Measurements from ENCODE around the gene RBM27.
"Not testable (repeated sequence)": the region's sequence is repeated elsewhere in the genome, so short reads cannot be mapped to it uniquely, and the experiment has no call there.

RBM27 gene

GRCh38 chr5:146208916-146209522, 5.6 kb downstream of the RBM27 start:
- no peak overlapping the region for H3K27ac ChIP-seq (ENCODE audit: low read depth, low read length)
- no peaks in the 10 kb centered on the region for H3K9me3 ChIP-seq (ENCODE audit: insufficient read depth, low read depth, low read length)
- no peaks in the 10 kb centered on the region for H3K36me3 ChIP-seq (ENCODE audit: insufficient read depth, low read length)
- no peaks in the 10 kb centered on the region for H3K27me3 ChIP-seq (ENCODE audit: insufficient read depth, low read length)
- 80% methylated on average over 1 of the region's 3 CpGs for WGBS
- peaks cover 5% of the 10 kb centered on the region; the same call in 1 of the 2 replicates for H3K4me1 ChIP-seq (ENCODE audit: insufficient read depth, low read length)
- no peak overlapping the region for H3K4me3 ChIP-seq (ENCODE audit: low read length)
- no peak overlapping the region for H3K9ac ChIP-seq (ENCODE audit: low read depth, low read length)

DNA sequence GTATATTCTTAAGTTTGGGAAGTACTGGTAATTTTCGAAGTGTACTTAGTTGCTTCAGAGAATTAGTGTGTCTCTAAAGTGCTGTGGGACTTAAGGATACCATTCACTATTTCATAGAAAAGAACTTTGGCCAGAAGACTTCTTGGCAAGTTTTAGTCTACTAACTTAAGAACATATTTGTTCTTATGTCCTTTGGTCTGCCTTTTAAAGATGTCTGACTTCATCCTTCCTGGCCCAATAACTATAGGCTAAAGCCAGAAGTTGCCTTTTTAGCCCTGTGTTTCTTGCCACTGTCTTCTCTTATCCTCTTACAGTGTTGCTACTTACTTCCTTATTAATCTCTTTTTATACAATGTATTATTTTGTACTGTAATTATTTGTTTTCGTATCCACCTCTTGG, 6.3 kb downstream of the RBM27 start:
- Histone ChIP-seq H3K4me1 (ENCODE audit: insufficient read depth, low read length) (peaks cover 5% of the 10 kb centered on the region; the same call in 1 of the 2 replicates), H3K36me3 (ENCODE audit: insufficient read depth, low read length) (no peaks in the 10 kb centered on the region), H3K27me3 (ENCODE audit: insufficient read depth, low read length) (no peaks in the 10 kb centered on the region), H3K9ac (ENCODE audit: low read depth, low read length) (no peak overlapping the region), H3K4me3 (ENCODE audit: low read length) (no peak overlapping the region), H3K9me3 (ENCODE audit: insufficient read depth, low read depth, low read length) (no peaks in the 10 kb centered on the region), H3K27ac (ENCODE audit: low read depth, low read length) (no peak overlapping the region)
- WGBS, result 100% methylated on average over 1 of the region's 2 CpGs

DNA sequence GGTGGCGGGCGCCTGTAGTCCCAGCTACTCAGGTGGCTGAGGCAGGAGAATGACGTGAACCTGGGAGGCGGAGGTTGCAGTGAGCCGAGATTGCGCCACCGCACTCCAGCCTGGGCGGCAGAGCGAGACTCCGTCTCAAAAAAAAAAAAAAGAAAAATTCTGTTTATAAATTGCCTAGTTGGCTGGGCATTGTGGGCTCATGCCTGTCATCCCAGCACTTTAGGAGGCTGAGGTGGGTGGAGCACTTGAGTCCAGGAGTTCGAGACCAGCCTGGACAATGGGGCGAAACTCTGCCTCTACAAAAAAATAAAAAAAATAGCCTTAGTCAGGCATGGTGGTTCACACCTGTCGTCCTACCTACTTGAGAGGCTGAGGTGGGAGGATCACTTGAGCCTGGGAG, 7.4 kb downstream of the RBM27 start:
- not testable (repeated sequence) for H3K4me1 ChIP-seq (ENCODE audit: insufficient read depth, low read length); H3K4me3 ChIP-seq (ENCODE audit: low read length); H3K27ac ChIP-seq (ENCODE audit: low read depth, low read length); H3K9me3 ChIP-seq (ENCODE audit: insufficient read depth, low read depth, low read length); H3K9ac ChIP-seq (ENCODE audit: low read depth, low read length); H3K36me3 ChIP-seq (ENCODE audit: insufficient read depth, low read length); H3K27me3 ChIP-seq (ENCODE audit: insufficient read depth, low read length)
- 96% methylated on average over 13 of the region's 13 CpGs for WGBS

GRCh38 chr5:146213210-146213826, 9.9 kb downstream of the RBM27 start:
- Histone ChIP-seq H3K36me3 (ENCODE audit: insufficient read depth, low read length) (no peaks in the 10 kb centered on the region), H3K4me3 (ENCODE audit: low read length) (no peak overlapping the region), H3K9me3 (ENCODE audit: insufficient read depth, low read depth, low read length) (no peaks in the 10 kb centered on the region), H3K27ac (ENCODE audit: low read depth, low read length) (no peak overlapping the region), H3K27me3 (ENCODE audit: insufficient read depth, low read length) (no peaks in the 10 kb centered on the region), H3K9ac (ENCODE audit: low read depth, low read length) (no peak overlapping the region), H3K4me1 (ENCODE audit: insufficient read depth, low read length) (no peaks in the 10 kb centered on the region)
- WGBS, result 92% methylated on average over 4 of the region's 4 CpGs

GRCh38 chr5:146214881-146215280, 11.5 kb downstream of the RBM27 start:
- H3K36me3 ChIP-seq (ENCODE audit: insufficient read depth, low read length), result peaks cover 14% of the 10 kb centered on the region
- H3K27ac ChIP-seq (ENCODE audit: low read depth, low read length); H3K4me3 ChIP-seq (ENCODE audit: low read length); H3K9me3 ChIP-seq (ENCODE audit: insufficient read depth, low read depth, low read length); H3K27me3 ChIP-seq (ENCODE audit: insufficient read depth, low read length); H3K9ac ChIP-seq (ENCODE audit: low read depth, low read length); H3K4me1 ChIP-seq (ENCODE audit: insufficient read depth, low read length): not testable (repeated sequence)
- 93% methylated on average over 5 of the region's 5 CpGs for WGBS

DNA sequence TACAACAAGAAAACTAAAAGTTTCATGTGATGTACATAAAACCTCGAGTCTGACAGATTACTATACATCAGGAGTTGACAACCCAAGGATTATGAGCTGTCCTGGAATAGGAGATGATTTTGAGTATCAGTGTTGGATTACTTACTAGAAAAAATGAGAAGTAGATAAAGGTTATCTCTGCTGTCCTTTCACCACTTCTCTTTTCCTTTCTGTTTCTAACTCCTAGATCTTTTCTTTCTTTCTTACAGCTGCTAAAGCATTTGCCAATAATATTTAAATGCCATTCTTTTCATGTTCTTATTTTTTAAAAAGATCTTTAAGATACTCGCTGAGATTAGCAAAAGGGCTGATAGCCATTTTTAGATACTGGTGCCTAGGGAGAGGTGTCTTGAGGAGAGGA, 14.8 kb downstream of the RBM27 start:
- Histone ChIP-seq H3K4me3 (ENCODE audit: low read length) (no peak overlapping the region), H3K9ac (ENCODE audit: low read depth, low read length) (no peak overlapping the region), H3K9me3 (ENCODE audit: insufficient read depth, low read depth, low read length) (no peaks in the 10 kb centered on the region), H3K36me3 (ENCODE audit: insufficient read depth, low read length) (peaks cover 38% of the 10 kb centered on the region), H3K27ac (ENCODE audit: low read depth, low read length) (no peak overlapping the region), H3K27me3 (ENCODE audit: insufficient read depth, low read length) (no peaks in the 10 kb centered on the region), H3K4me1 (ENCODE audit: insufficient read depth, low read length) (no peaks in the 10 kb centered on the region)
- WGBS, result 80% methylated on average over 1 of the region's 2 CpGs

- Histone ChIP-seq H3K27me3 (ENCODE audit: insufficient read depth, low read length) (no peaks in the 10 kb centered on the region), H3K9ac (ENCODE audit: low read depth, low read length) (no peak overlapping the region), H3K4me1 (ENCODE audit: insufficient read depth, low read length) (no peaks in the 10 kb centered on the region), H3K4me3 (ENCODE audit: low read length) (no peak overlapping the region), H3K9me3 (ENCODE audit: insufficient read depth, low read depth, low read length) (no peaks in the 10 kb centered on the region), H3K36me3 (ENCODE audit: insufficient read depth, low read length) (peaks cover 49% of the 10 kb centered on the region), H3K27ac (ENCODE audit: low read depth, low read length) (no peak overlapping the region)
Measured at GRCh38 chr5:146219243-146219642, 15.8 kb downstream of the RBM27 start.

GRCh38 chr5:146221234-146221633, 17.8 kb downstream of the RBM27 start:
- Histone ChIP-seq H3K27ac (ENCODE audit: low read depth, low read length) (no peak overlapping the region), H3K9ac (ENCODE audit: low read depth, low read length) (no peak overlapping the region), H3K36me3 (ENCODE audit: insufficient read depth, low read length) (peaks cover 66% of the 10 kb centered on the region), H3K4me1 (ENCODE audit: insufficient read depth, low read length) (no peaks in the 10 kb centered on the region), H3K4me3 (ENCODE audit: low read length) (no peak overlapping the region), H3K27me3 (ENCODE audit: insufficient read depth, low read length) (no peaks in the 10 kb centered on the region), H3K9me3 (ENCODE audit: insufficient read depth, low read depth, low read length) (no peaks in the 10 kb centered on the region)
- 92% methylated on average over 3 of the region's 3 CpGs for WGBS

DNA sequence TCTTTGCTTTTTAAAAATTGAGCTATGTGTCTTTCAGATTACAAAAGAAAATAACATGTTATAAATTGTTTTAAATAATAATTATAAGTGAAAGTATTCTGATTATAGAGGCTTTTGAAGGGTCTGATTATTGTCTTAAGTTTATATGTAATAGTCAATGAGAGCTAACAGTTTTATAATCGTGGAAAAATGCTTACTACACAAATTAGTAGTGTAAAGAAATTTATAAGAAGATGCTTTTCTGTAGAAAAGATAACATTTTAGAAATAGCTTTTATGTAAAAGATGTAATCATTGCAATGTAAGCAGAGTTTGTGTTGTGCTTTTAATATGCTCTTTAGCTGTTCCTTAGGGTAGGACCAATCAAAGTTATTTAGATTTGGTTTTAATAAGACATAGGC, 18.6 kb downstream of the RBM27 start:
- Histone ChIP-seq H3K4me3 (ENCODE audit: low read length) (no peak overlapping the region), H3K9me3 (ENCODE audit: insufficient read depth, low read depth, low read length) (no peaks in the 10 kb centered on the region), H3K4me1 (ENCODE audit: insufficient read depth, low read length) (no peaks in the 10 kb centered on the region), H3K27me3 (ENCODE audit: insufficient read depth, low read length) (no peaks in the 10 kb centered on the region), H3K9ac (ENCODE audit: low read depth, low read length) (no peak overlapping the region), H3K36me3 (ENCODE audit: insufficient read depth, low read length) (peaks cover 74% of the 10 kb centered on the region), H3K27ac (ENCODE audit: low read depth, low read length) (no peak overlapping the region)
- WGBS, result 83% methylated on average over 1 of the region's 1 CpG

DNA sequence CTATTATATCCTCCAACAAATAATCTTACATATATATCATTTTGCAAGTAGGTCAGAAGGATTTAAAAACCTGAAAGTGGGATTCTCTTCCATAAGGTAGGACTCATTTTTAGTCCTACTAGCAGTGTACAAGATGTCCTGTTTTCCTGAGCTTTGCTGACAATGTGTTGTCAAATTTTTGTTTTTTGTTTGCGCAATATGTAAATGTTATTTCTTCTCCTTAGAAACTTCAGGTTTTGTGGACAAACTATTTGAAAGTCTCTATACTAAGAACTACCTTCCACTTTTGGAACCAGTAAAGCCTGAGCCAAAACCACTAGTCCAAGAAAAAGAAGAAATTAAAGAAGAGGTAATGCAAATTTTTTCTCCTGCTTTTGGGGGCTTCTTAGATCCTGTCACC, 19.8 kb downstream of the RBM27 start:
- Histone ChIP-seq H3K4me3 (ENCODE audit: low read length) (no peak overlapping the region), H3K9ac (ENCODE audit: low read depth, low read length) (no peak overlapping the region), H3K4me1 (ENCODE audit: insufficient read depth, low read length) (no peaks in the 10 kb centered on the region), H3K27ac (ENCODE audit: low read depth, low read length) (no peak overlapping the region), H3K36me3 (ENCODE audit: insufficient read depth, low read length) (peaks cover 85% of the 10 kb centered on the region), H3K27me3 (ENCODE audit: insufficient read depth, low read length) (no peaks in the 10 kb centered on the region), H3K9me3 (ENCODE audit: insufficient read depth, low read depth, low read length) (no peaks in the 10 kb centered on the region)
- 100% methylated on average over 1 of the region's 1 CpG for WGBS

GRCh38 chr5:146229222-146229621, 25.8 kb downstream of the RBM27 start:
- H3K9me3 ChIP-seq (ENCODE audit: insufficient read depth, low read depth, low read length), result no peaks in the 10 kb centered on the region
- H3K27me3 ChIP-seq (ENCODE audit: insufficient read depth, low read length), result no peaks in the 10 kb centered on the region
- H3K36me3 ChIP-seq (ENCODE audit: insufficient read depth, low read length), result peaks cover 97% of the 10 kb centered on the region
- no peak overlapping the region for H3K9ac ChIP-seq (ENCODE audit: low read depth, low read length)
- H3K4me1 ChIP-seq (ENCODE audit: insufficient read depth, low read length), result no peaks in the 10 kb centered on the region
- H3K27ac ChIP-seq (ENCODE audit: low read depth, low read length), result no peak overlapping the region
- H3K4me3 ChIP-seq (ENCODE audit: low read length), result no peak overlapping the region

- H3K9me3 ChIP-seq (ENCODE audit: insufficient read depth, low read depth, low read length), result no peaks in the 10 kb centered on the region
- H3K9ac ChIP-seq (ENCODE audit: low read depth, low read length), result no peak overlapping the region
- H3K4me3 ChIP-seq (ENCODE audit: low read length), result no peak overlapping the region
- no peaks in the 10 kb centered on the region for H3K4me1 ChIP-seq (ENCODE audit: insufficient read depth, low read length)
- peaks cover 97% of the 10 kb centered on the region for H3K36me3 ChIP-seq (ENCODE audit: insufficient read depth, low read length)
- no peaks in the 10 kb centered on the region for H3K27me3 ChIP-seq (ENCODE audit: insufficient read depth, low read length)
- WGBS, result 97% methylated on average over 5 of the region's 6 CpGs
- no peak overlapping the region for H3K27ac ChIP-seq (ENCODE audit: low read depth, low read length)
Measured at GRCh38 chr5:146232223-146232622, 28.8 kb downstream of the RBM27 start.
